ENCODE data around the gene NFATC1.

NFATC1 gene

DNA sequence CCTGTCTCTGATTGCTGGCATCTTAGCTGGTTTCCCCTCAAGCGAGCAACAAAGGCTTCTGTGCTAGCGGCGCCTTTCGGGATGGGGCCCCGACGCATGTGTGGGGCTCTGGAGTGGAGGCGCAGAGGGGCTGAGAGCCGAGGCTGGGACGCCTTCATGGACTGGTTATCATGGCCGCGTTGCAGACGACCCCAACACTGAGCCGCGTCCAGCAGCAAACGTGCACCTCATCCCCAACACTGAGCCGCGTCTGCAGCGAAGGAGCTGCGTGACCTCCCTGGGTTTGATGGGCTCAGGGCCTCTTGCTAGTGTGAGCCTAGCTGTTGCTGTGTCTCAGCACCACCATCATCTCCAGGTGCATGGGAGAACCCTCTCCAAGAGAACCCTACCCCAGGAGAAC lies 160.2 kb downstream of the NFATC1 start:
- H3K4me1 Mint-ChIP-seq (ENCODE audit: low read depth), result no peaks in the 10 kb centered on the region

DNA sequence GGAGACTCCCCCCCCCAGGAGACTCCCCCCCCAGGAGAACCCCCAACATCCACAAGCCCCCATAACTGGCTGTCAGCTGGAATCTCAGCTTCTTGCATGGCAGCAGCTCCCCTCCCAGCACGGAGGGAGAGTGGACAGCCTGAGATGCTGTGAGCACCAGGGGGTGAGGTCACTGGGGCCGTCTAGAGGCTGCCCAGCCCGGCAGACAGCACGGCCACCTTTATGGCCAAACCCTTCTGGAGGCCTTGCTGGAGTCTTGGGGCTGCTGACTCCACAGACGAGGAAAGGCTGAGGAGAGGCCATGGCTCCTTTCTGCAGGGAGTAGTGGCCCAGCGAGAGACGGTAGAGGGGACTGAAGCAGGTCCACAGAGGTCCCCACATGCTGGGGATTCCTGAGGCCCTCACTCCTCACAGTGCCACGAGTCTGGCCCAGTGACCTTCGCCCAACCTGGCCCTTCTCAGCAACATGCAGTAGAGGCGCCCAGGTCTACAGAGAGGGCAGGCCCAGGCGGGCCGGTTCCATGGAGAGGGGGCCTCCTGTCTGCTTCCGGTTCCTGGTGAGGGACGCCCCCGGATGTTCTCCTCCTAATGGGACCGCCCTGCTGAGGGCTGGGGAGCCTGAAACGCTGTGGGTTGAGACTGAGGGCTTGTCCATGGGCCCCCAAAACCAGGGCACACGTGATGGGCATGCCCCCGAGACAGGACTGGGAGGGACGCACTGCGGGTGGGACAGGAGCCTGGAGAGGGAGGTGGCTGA lies 161.3 kb downstream of the NFATC1 start:
- no peak overlapping the region for H3K27ac Mint-ChIP-seq
- no peaks in the 10 kb centered on the region for H3K27me3 Mint-ChIP-seq
- H3K4me3 Mint-ChIP-seq, result no peak overlapping the region
- H3K9me3 Mint-ChIP-seq, result no peaks in the 10 kb centered on the region
- H3K4me1 Mint-ChIP-seq (ENCODE audit: low read depth), result no peaks in the 10 kb centered on the region
- no peaks in the 10 kb centered on the region for H3K36me3 Mint-ChIP-seq (ENCODE audit: low read depth)

More for the DNA sequence above, 160.2 kb downstream of the NFATC1 start:
- Mint-ChIP-seq H3K36me3 (ENCODE audit: low read depth) (no peaks in the 10 kb centered on the region), H3K27ac (no peak overlapping the region), H3K27me3 (no peaks in the 10 kb centered on the region), H3K4me3 (no peak overlapping the region), H3K9me3 (no peaks in the 10 kb centered on the region)

DNA sequence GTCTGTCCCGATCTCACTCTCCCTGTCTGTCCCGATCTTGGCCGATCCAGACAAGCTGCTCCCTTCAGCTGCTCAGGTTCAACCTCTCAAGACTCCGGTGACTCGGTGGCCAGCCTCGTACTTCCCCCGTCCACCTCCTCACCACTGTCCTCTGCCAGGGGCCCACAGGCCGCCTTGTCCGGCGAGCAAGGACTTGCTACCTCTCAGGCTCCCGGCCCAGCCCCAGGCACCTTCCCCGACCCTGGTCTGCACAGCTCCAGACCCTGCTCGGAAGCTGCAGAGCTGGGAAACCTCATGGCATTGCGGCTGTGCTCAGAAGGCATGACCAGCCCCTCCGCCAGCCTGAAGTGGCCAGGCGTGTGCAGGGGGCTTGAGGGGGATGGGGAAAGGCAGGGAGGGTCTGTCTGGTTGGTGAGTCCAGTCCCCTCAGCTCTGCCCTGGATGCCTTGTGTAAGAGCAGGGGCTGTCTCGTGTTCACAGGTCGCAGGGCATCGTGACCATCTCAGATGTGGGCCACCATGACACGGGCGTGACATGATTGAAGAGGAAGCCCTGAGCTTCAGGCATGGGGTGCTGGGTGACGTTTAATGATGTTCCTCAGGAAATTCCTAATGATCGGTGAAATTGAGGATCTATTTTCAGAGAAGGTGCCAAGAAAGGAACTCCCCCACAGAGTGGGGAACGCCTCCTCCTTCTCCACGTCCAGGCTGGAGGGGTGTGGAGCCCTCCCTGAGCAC lies 162.6 kb downstream of the NFATC1 start:
- no peaks in the 10 kb centered on the region for H3K9me3 Mint-ChIP-seq
- H3K27me3 Mint-ChIP-seq, result no peaks in the 10 kb centered on the region
- no peaks in the 10 kb centered on the region for H3K4me1 Mint-ChIP-seq (ENCODE audit: low read depth)
- no peaks in the 10 kb centered on the region for H3K36me3 Mint-ChIP-seq (ENCODE audit: low read depth)
- no peak overlapping the region for H3K4me3 Mint-ChIP-seq
- no peak overlapping the region for H3K27ac Mint-ChIP-seq

- H3K27me3 Mint-ChIP-seq, result no peaks in the 10 kb centered on the region
- H3K36me3 Mint-ChIP-seq (ENCODE audit: low read depth), result no peaks in the 10 kb centered on the region
- H3K27ac Mint-ChIP-seq, result no peak overlapping the region
- H3K9me3 Mint-ChIP-seq, result no peaks in the 10 kb centered on the region
- H3K4me3 Mint-ChIP-seq, result no peak overlapping the region
- no peaks in the 10 kb centered on the region for H3K4me1 Mint-ChIP-seq (ENCODE audit: low read depth)
These were observed 163.2 kb downstream of the NFATC1 start for GRCh38 chr18:79558933-79559416.

DNA sequence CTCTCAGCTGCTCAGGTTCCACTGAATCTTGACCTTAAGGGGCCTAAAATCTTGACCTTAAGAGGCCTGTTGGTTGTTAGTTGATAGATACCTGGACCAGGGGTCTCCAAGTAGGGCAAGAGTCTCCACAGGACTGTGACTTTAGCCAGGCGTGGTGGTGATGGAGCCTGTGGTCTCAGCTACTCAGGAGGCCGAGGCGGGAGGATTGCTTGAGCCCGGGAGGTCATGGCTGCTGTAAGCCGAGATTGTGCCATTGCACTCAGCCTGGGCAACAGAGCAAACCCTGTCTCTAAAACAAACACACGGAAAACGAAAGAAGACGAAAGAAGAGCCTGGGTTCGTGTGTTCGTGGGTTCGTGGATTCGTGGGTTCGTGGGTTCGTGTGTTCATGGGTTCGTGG lies 163.7 kb downstream of the NFATC1 start:
- Mint-ChIP-seq H3K9me3 (peaks cover 3% of the 10 kb centered on the region), H3K27ac (no peak overlapping the region), H3K36me3 (ENCODE audit: low read depth) (no peaks in the 10 kb centered on the region), H3K4me3 (no peak overlapping the region), H3K4me1 (ENCODE audit: low read depth) (no peaks in the 10 kb centered on the region), H3K27me3 (no peaks in the 10 kb centered on the region)

GRCh38 chr18:79560042-79560860 lies 164.5 kb downstream of the NFATC1 start:
- Mint-ChIP-seq H3K27me3 (no peaks in the 10 kb centered on the region), H3K4me1 (ENCODE audit: low read depth) (no peaks in the 10 kb centered on the region), H3K36me3 (ENCODE audit: low read depth) (no peaks in the 10 kb centered on the region), H3K9me3 (peaks cover 5% of the 10 kb centered on the region), H3K4me3 (no peak overlapping the region), H3K27ac (no peak overlapping the region)

DNA sequence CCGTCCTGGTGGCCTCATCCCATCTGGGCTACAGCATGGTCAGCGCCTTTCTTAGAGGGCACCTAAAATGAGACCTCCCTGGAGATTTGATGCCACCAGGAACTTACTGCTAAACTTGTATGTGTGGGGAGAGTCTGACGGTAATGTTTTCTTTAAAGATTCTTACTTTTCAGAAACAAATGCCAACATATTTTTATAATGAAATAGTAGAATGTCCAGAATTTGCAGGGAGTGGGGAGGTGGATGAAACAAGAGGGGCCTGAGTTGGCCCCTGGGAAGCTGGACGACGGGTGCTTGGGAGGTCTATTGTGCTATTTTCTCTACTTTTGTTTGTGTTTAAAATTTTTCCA lies 165.1 kb downstream of the NFATC1 start:
- Mint-ChIP-seq H3K4me3 (no peak overlapping the region), H3K36me3 (ENCODE audit: low read depth) (no peaks in the 10 kb centered on the region), H3K4me1 (ENCODE audit: low read depth) (no peaks in the 10 kb centered on the region), H3K27me3 (no peaks in the 10 kb centered on the region), H3K9me3 (peaks cover 5% of the 10 kb centered on the region), H3K27ac (no peak overlapping the region)

DNA sequence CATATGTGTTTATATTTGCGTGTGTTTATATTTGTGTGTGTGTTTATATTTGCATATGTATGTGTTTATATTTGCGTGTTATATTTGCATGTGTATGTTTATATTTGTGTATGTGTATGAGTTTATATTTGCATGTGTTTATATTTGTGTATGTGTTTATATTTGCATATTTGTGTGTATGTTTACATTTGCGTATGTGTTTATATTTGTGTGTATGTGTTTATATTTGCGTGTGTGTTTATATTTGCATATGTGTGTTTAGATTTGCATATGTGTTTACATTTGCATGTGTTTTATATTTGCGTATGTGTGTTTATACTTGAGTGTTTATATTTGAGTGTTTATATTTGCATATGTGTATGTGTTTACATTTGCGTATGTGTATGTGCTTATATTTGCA lies 168.2 kb downstream of the NFATC1 start:
- peaks cover 5% of the 10 kb centered on the region for H3K9me3 Mint-ChIP-seq
- no peaks in the 10 kb centered on the region for H3K27me3 Mint-ChIP-seq
- no peak overlapping the region for H3K4me3 Mint-ChIP-seq
- H3K27ac Mint-ChIP-seq, result no peak overlapping the region
- no peaks in the 10 kb centered on the region for H3K36me3 Mint-ChIP-seq (ENCODE audit: low read depth)
- no peaks in the 10 kb centered on the region for H3K4me1 Mint-ChIP-seq (ENCODE audit: low read depth)

- no peaks in the 10 kb centered on the region for H3K36me3 Mint-ChIP-seq (ENCODE audit: low read depth)
- peaks cover 5% of the 10 kb centered on the region for H3K9me3 Mint-ChIP-seq
- no peak overlapping the region for H3K27ac Mint-ChIP-seq
- no peaks in the 10 kb centered on the region for H3K27me3 Mint-ChIP-seq
- no peaks in the 10 kb centered on the region for H3K4me1 Mint-ChIP-seq (ENCODE audit: low read depth)
- H3K4me3 Mint-ChIP-seq, result no peak overlapping the region
These were observed 168.7 kb downstream of the NFATC1 start for GRCh38 chr18:79564441-79564840.

GRCh38 chr18:79566771-79567431 lies 171.2 kb downstream of the NFATC1 start:
- Mint-ChIP-seq H3K9me3 (peaks cover 5% of the 10 kb centered on the region), H3K4me3 (no peak overlapping the region), H3K27ac (no peak overlapping the region), H3K27me3 (no peaks in the 10 kb centered on the region), H3K36me3 (ENCODE audit: low read depth) (no peaks in the 10 kb centered on the region), H3K4me1 (ENCODE audit: low read depth) (peaks cover 8% of the 10 kb centered on the region)

- Mint-ChIP-seq H3K4me3 (no peak overlapping the region), H3K4me1 (ENCODE audit: low read depth) (peaks cover 8% of the 10 kb centered on the region), H3K27me3 (no peaks in the 10 kb centered on the region), H3K9me3 (peaks cover 5% of the 10 kb centered on the region), H3K36me3 (ENCODE audit: low read depth) (no peaks in the 10 kb centered on the region), H3K27ac (no peak overlapping the region)
These were observed 171.9 kb downstream of the NFATC1 start for GRCh38 chr18:79567481-79568147.

GRCh38 chr18:79568543-79569205 lies 172.9 kb downstream of the NFATC1 start:
- peaks cover 12% of the 10 kb centered on the region for H3K9me3 Mint-ChIP-seq
- H3K4me3 Mint-ChIP-seq, result no peak overlapping the region
- H3K4me1 Mint-ChIP-seq (ENCODE audit: low read depth), result peaks cover 8% of the 10 kb centered on the region
- H3K27me3 Mint-ChIP-seq, result no peaks in the 10 kb centered on the region
- H3K36me3 Mint-ChIP-seq (ENCODE audit: low read depth), result peaks cover 7% of the 10 kb centered on the region
- no peak overlapping the region for H3K27ac Mint-ChIP-seq

DNA sequence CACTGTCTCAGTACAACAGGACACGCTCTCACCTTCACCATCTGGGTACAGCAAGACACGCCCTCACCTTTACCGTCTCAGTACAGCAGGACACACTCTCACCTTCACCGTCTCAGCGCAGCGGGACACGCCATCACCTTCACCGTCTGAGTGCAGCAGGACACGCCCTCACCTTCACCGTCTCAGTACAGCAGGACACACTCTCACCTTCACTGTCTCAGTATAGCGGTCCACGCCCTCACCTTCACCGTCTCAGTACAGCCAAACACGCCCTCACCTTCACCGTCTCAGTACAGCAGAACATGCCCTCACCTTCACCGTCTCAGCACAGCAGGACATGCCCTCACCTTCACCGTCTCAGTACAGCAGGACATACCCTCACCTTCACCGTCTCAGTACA lies 174.0 kb downstream of the NFATC1 start:
- no peaks in the 10 kb centered on the region for H3K27me3 Mint-ChIP-seq
- H3K4me3 Mint-ChIP-seq, result no peak overlapping the region
- H3K4me1 Mint-ChIP-seq (ENCODE audit: low read depth), result peaks cover 8% of the 10 kb centered on the region
- peaks cover 7% of the 10 kb centered on the region for H3K36me3 Mint-ChIP-seq (ENCODE audit: low read depth)
- H3K9me3 Mint-ChIP-seq, result peaks cover 8% of the 10 kb centered on the region
- no peak overlapping the region for H3K27ac Mint-ChIP-seq
